H1 (cell line): ENCODE results near the gene TMEM117. TPM values are rescaled to one million over a fixed set of nuclear protein-coding genes. Genes with fewer than 3 reads are reported as not detected.

Experiments used
- CTCF ChIA-PET: fragments of 300-600 bp; sonication (Branson Sonifier 250); formaldehyde crosslinking; loops from one replicate; lab custom pipeline; 2021; ENCODE audit not compliant: partially characterized antibody; lab: Charles Lee
- POLR2A ChIA-PET: fragments of 300-600 bp; sonication (Branson Sonifier 250); formaldehyde crosslinking; loops from one replicate; lab custom pipeline; 2021; ENCODE audit warnings: inconsistent platforms; ENCODE audit not compliant: partially characterized antibody; lab: Charles Lee
- DNase-seq, 2 experiments: peaks; one replicate each; pipeline versions ENCODE4 v3.0.0 to v3.0.0-alpha.2; 2010 to 2022; ENCODE audit warnings: low spot score in 2 of 2, low read depth in 1 of 2, mixed read lengths in 1 of 2
- FAIRE-seq: peaks from 2 replicates; lab custom pipeline; 2011; peaks lifted over from hg19 to GRCh38; lab: Jason Lieb, UNC
- H2AFZ ChIP-seq: 2 replicates; pipeline ENCODE4 v1.8.1; 2012; ENCODE audit warnings: low read length, inconsistent platforms
- H2AK5ac ChIP-seq: 2 replicates; pipeline ENCODE4 v1.6.1; 2013; ENCODE audit warnings: low read depth, low read length
- H2BK120ac ChIP-seq: replicated peaks from 2 replicates; pipeline ENCODE3; 2013; ENCODE audit warnings: low read depth, low read length, inconsistent platforms
- H2BK12ac ChIP-seq: 2 replicates; pipeline ENCODE4 v1.6.1; 2013; ENCODE audit warnings: low read depth, low read length
- H2BK15ac ChIP-seq: 2 replicates; pipeline ENCODE4 v1.6.1; 2013; ENCODE audit warnings: low read length
- H2BK20ac ChIP-seq: 2 replicates; pipeline ENCODE4 v1.6.1; 2013; ENCODE audit warnings: low read length
- H2BK5ac ChIP-seq: 2 replicates; pipeline ENCODE4 v1.6.1; 2013; ENCODE audit warnings: low read depth, low read length
- H3K14ac ChIP-seq: 2 replicates; pipeline ENCODE4 v1.6.1; 2013; ENCODE audit warnings: inconsistent platforms; ENCODE audit not compliant: insufficient read length
- H3K18ac ChIP-seq: 2 replicates; pipeline ENCODE4 v1.6.1; 2013; ENCODE audit warnings: low read length; ENCODE audit errors: extremely low read depth
- H3K23ac ChIP-seq: 2 replicates; pipeline ENCODE4 v1.6.1; 2013; ENCODE audit warnings: inconsistent platforms; ENCODE audit not compliant: insufficient read length
- H3K23me2 ChIP-seq: 2 replicates; pipeline ENCODE4 v1.6.1; 2013; ENCODE audit warnings: low read depth, low read length
- H3K27ac ChIP-seq: 2 replicates; pipeline ENCODE4 v1.6.1; 2011; ENCODE audit warnings: low read depth, low read length, inconsistent platforms
- H3K27me3 ChIP-seq, 4 experiments: replicated peaks in 1 of 4; 1 replicate in 1 of 4; 2 replicates in 3 of 4; pipeline versions ENCODE4 v1.6.1 to v1.8.1; 2011 to 2013; ENCODE audit warnings: low read length in 3 of 4, mild to moderate bottlenecking in 3 of 4, inconsistent platforms in 2 of 4, mixed read lengths in 2 of 4, moderate library complexity in 1 of 4; ENCODE audit not compliant: control insufficient read depth in 3 of 4, insufficient read depth in 3 of 4; ENCODE audit errors: extremely low read depth in 1 of 4
- H3K36me3 ChIP-seq, 4 experiments: 2 replicates each; pipeline versions ENCODE4 v1.6.1 to v1.8.1; 2011 to 2013; ENCODE audit warnings: mild to moderate bottlenecking in 4 of 4, low read length in 3 of 4, moderate library complexity in 2 of 4, control low read depth in 1 of 4, inconsistent platforms in 1 of 4; ENCODE audit not compliant: insufficient read depth in 4 of 4, control insufficient read depth in 2 of 4
- H3K4ac ChIP-seq: replicated peaks from 2 replicates; pipeline ENCODE3; 2013; ENCODE audit warnings: low read length, low read depth, mixed read lengths, inconsistent platforms; ENCODE audit not compliant: insufficient read length
- H3K4me1 ChIP-seq, 4 experiments: replicated peaks in 1 of 4; 1 replicate in 1 of 4; 2 replicates in 3 of 4; pipeline versions ENCODE4 v1.6.1 to v1.8.1; 2011 to 2013; ENCODE audit warnings: low read length in 3 of 4, inconsistent platforms in 2 of 4, mixed read lengths in 1 of 4; ENCODE audit not compliant: insufficient read depth in 4 of 4, control insufficient read depth in 3 of 4
- H3K4me2 ChIP-seq, 2 experiments: 2 replicates each; pipeline versions ENCODE4 v1.6.1 to v1.8.1; 2011 to 2013; ENCODE audit warnings: low read depth in 2 of 2, low read length in 2 of 2, control low read depth in 1 of 2, inconsistent platforms in 1 of 2, mild to moderate bottlenecking in 1 of 2; ENCODE audit not compliant: insufficient read depth in 1 of 2
- H3K4me3 ChIP-seq, 4 experiments: fragments of 200-600, 300-600 bp in 1 of 4; sonication (generic), shearing (Covaris generic), sonication (Bioruptor Twin) in 1 of 4; 2 replicates each; pipeline versions ENCODE4 v1.5.1 to v1.8.1; 2011 to 2016; ENCODE audit warnings: low read length in 4 of 4, low read depth in 3 of 4, control low read depth in 2 of 4, inconsistent platforms in 2 of 4, mild to moderate bottlenecking in 2 of 4, mixed read lengths in 1 of 4, moderate library complexity in 1 of 4; ENCODE audit not compliant: insufficient read depth in 2 of 4; ENCODE audit errors: extremely low read depth in 1 of 4
- H3K56ac ChIP-seq: replicated peaks from 2 replicates; pipeline ENCODE3; 2013; ENCODE audit warnings: low read depth, mild to moderate bottlenecking, mixed read lengths, low read length, inconsistent platforms; ENCODE audit not compliant: insufficient read length
- H3K79me1 ChIP-seq: 2 replicates; pipeline ENCODE4 v1.6.1; 2013; ENCODE audit warnings: low read depth, low read length, control low read depth
- H3K79me2 ChIP-seq, 2 experiments: 2 replicates each; pipeline versions ENCODE4 v1.6.1 to v1.8.1; 2012 to 2013; ENCODE audit warnings: low read length in 2 of 2, mild to moderate bottlenecking in 2 of 2, inconsistent platforms in 1 of 2; ENCODE audit not compliant: insufficient read depth in 2 of 2, control insufficient read depth in 1 of 2
- H3K9ac ChIP-seq, 4 experiments: replicated peaks in 1 of 4; 1 replicate in 1 of 4; 2 replicates in 3 of 4; pipeline versions ENCODE4 v1.6.1 to v1.8.1; 2011 to 2013; ENCODE audit warnings: low read depth in 3 of 4, low read length in 3 of 4, control low read depth in 2 of 4, mild to moderate bottlenecking in 2 of 4, moderate library complexity in 2 of 4, inconsistent platforms in 1 of 4; ENCODE audit errors: extremely low read depth in 1 of 4
- H3K9me3 ChIP-seq, 2 experiments: 2 replicates each; pipeline versions ENCODE4 v1.6.1 to v1.8.1; 2012 to 2013; ENCODE audit warnings: mild to moderate bottlenecking in 2 of 2, moderate library complexity in 2 of 2, control low read depth in 1 of 2, inconsistent platforms in 1 of 2, low read depth in 1 of 2, low read length in 1 of 2, mixed read lengths in 1 of 2; ENCODE audit not compliant: insufficient read depth in 2 of 2
- H4K20me1 ChIP-seq, 2 experiments: replicated peaks in 1 of 2; 2 replicates each; pipeline versions ENCODE3 to v1.8.1; 2011 to 2013; ENCODE audit warnings: inconsistent platforms in 2 of 2, low read length in 2 of 2, mild to moderate bottlenecking in 1 of 2; ENCODE audit not compliant: insufficient read depth in 2 of 2, control insufficient read depth in 1 of 2
- H4K5ac ChIP-seq: 2 replicates; pipeline ENCODE4 v1.6.1; 2013; ENCODE audit warnings: low read length, low read depth, mixed read lengths, inconsistent platforms; ENCODE audit not compliant: insufficient read length
- H4K8ac ChIP-seq: 2 replicates; pipeline ENCODE4 v1.8.0; 2013; ENCODE audit warnings: mild to moderate bottlenecking, moderate library complexity, low read length, inconsistent platforms; ENCODE audit not compliant: insufficient read depth; ENCODE audit errors: extremely low read depth
- H4K91ac ChIP-seq: replicated peaks from 2 replicates; pipeline ENCODE3; 2013; ENCODE audit warnings: low read length, mixed read lengths, inconsistent platforms; ENCODE audit not compliant: insufficient read length
- CHD2 ChIP-seq: IDR thresholded peaks from 2 replicates; pipeline ENCODE4 v1.6.1; 2012; ENCODE audit warnings: low read length, improper control_type of control experiment
- EP300 ChIP-seq, 2 experiments: IDR thresholded peaks; 1 replicate in 1 of 2; 2 replicates in 1 of 2; pipeline ENCODE4 v1.6.1; 2011 to 2012; ENCODE audit warnings: low read depth in 2 of 2, low read length in 2 of 2, mild to moderate bottlenecking in 2 of 2, borderline replicate concordance in 1 of 2, inconsistent platforms in 1 of 2, moderate library complexity in 1 of 2
- EZH2 ChIP-seq: fragments of 200-600 bp; sonication (generic); IDR thresholded peaks from 2 replicates; pipeline ENCODE4 v1.7.1; 2012; ENCODE audit warnings: low read depth, mild to moderate bottlenecking, moderate library complexity, low read length, inconsistent platforms; ENCODE audit not compliant: severe bottlenecking
- FOSL1 ChIP-seq: IDR thresholded peaks from 2 replicates; pipeline ENCODE4 v1.6.1; 2011; ENCODE audit warnings: mild to moderate bottlenecking, low read depth, low read length, moderate library complexity; ENCODE audit not compliant: insufficient read depth
- HDAC2 ChIP-seq, 2 experiments: fragments of 300-600 bp in 1 of 2; sonication (generic) in 1 of 2; IDR thresholded peaks; 2 replicates each; pipeline ENCODE4 v1.6.1; 2011 to 2012; ENCODE audit warnings: low read depth in 2 of 2, low read length in 2 of 2, mild to moderate bottlenecking in 2 of 2, moderate library complexity in 2 of 2, borderline replicate concordance in 1 of 2, inconsistent platforms in 1 of 2
- HDAC6 ChIP-seq: IDR thresholded peaks from one replicate; pipeline ENCODE4 v1.7.1; 2012; ENCODE audit warnings: low read depth, mild to moderate bottlenecking, inconsistent platforms, low read length, moderate library complexity
- NANOG ChIP-seq: IDR thresholded peaks from 2 replicates; pipeline ENCODE4 v1.6.1; 2011; ENCODE audit warnings: low read length, low read depth, mild to moderate bottlenecking, inconsistent platforms; ENCODE audit not compliant: insufficient read depth, poor library complexity, severe bottlenecking
- POLR2A ChIP-seq, 2 experiments: IDR thresholded peaks; 1 replicate in 1 of 2; 2 replicates in 1 of 2; pipeline ENCODE4 v1.6.1; 2011; ENCODE audit warnings: low read depth in 2 of 2, low read length in 2 of 2, mild to moderate bottlenecking in 2 of 2; ENCODE audit errors: control extremely low read depth in 1 of 2
- SIN3A ChIP-seq, 2 experiments: IDR thresholded peaks in 1 of 2; conservative IDR thresholded peaks in 1 of 2; 2 replicates each; pipeline ENCODE4 v1.6.1; 2011 to 2012; ENCODE audit warnings: low read length in 2 of 2, improper control_type of control experiment in 1 of 2, low read depth in 1 of 2, mild to moderate bottlenecking in 1 of 2
- SP4 ChIP-seq: IDR thresholded peaks from 2 replicates; pipeline ENCODE4 v1.6.1; 2012; ENCODE audit warnings: low read length, inconsistent platforms
- TEAD4 ChIP-seq: IDR thresholded peaks from 2 replicates; pipeline ENCODE4 v1.6.1; 2012; ENCODE audit warnings: low read depth, low read length, inconsistent platforms, mixed read lengths
- WGBS, 2 experiments: shearing (Covaris generic) in 1 of 2; methylation state at CpG; one replicate each; pipeline versions ENCODE4 v1.1.6 to v1.1.7; 2013 to 2015; ENCODE audit warnings: low lambda C conversion rate in 2 of 2, mixed read lengths in 2 of 2, inconsistent platforms in 1 of 2, low coverage in 1 of 2, missing lambda C conversion rate in 1 of 2; ENCODE audit not compliant: insufficient replicate concordance in 2 of 2, insufficient coverage in 1 of 2, insufficient read length in 1 of 2; ENCODE audit errors: extremely low coverage in 1 of 2, missing lambda C conversion rate in 1 of 2; 5-methylcytosine and 5-hydroxymethylcytosine counted together
- polyA plus RNA-seq, 7 experiments: library from polyadenylated mRNA; depleted of rRNA in 3 of 7; stranded (reverse) in 5 of 7; unstranded in 2 of 7; fragments of >200 nt in 5 of 7; fragments of 200-250 nt in 2 of 7; gene quantifications; 1 replicate in 5 of 7; 2 replicates in 1 of 7; 4 replicates in 1 of 7; pipeline versions ENCODE4 v1.2.1 to v1.2.3, GENCODE V29; 2011 to 2013; ENCODE audit warnings: missing spikeins in 2 of 7, mixed read lengths in 2 of 7
- total RNA-seq: library from RNA; stranded (reverse); fragmentation: NEBNext Ultra II Directional; extraction: Animal tissue kit (Norgen Biotek cat#: 25700); gene quantifications from 2 replicates; pipeline ENCODE4 v1.2.1, GENCODE V29; 2021
- TF ChIP-seq, protein P1 (sequence below): IDR thresholded peaks from 2 replicates; pipeline ENCODE4 v1.6.1; 2012; ENCODE audit warnings: inconsistent platforms

Gene TMEM117
- total and polyA plus RNA-seq, 2 of the 8 experiments (the other 6 are each of a cell fraction or from before 2014, with no cell fraction given) = 0.80 to 1.4 TPM

DNA sequence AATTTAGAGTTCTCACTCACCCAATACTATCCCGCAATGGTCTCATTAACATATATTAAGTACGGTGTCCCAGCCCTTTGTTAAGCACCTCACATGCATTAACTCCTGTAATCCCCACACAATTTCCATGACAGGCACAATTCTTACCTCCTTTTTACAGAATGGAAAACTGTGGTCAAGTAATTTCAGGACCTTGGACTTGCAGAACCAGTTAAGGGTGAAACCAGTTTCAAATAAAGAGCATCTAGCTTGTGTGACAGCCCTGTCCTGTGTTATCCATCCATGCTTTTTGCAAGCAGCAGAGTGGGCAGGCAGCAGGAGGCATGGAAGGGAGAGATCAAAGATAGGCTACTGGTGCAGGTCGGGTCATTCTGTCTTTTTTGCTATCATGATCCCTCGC is 569.4 kb downstream of the TMEM117 start:
- Histone ChIP-seq H2BK12ac (no peak overlapping the region), H3K79me1 (no peaks in the 10 kb centered on the region), H3K14ac (no peak overlapping the region), H3K9me3 (peaks cover 0 to 4% of the 10 kb centered on the region in 2 experiments; a peak in 1 of 4 replicates), H3K56ac (no peak overlapping the region), H2BK20ac (no peak overlapping the region), H4K91ac (no peak overlapping the region), H2AFZ (no peak overlapping the region), H3K18ac (no peak overlapping the region), H3K4me1 (peaks cover 2 to 10% (median 5%) of the 10 kb centered on the region in 4 experiments; a peak in 5 of 7 replicates), H2BK15ac (no peak overlapping the region), H3K9ac (no peak overlapping the region), H3K79me2 (no peaks in the 10 kb centered on the region), H3K4ac (no peak overlapping the region), H3K23me2 (no peaks in the 10 kb centered on the region), H4K8ac (no peak overlapping the region), H3K36me3 (no peaks in the 10 kb centered on the region), H3K23ac (no peak overlapping the region), H2BK120ac (no peak overlapping the region), H3K4me3 (peak overlapping the region in 1 of 4 experiments; percentile 15; a peak in 1 of 8 replicates), H3K27me3 (no peaks in the 10 kb centered on the region), H4K20me1 (no peaks in the 10 kb centered on the region), H3K4me2 (peak overlapping the region; percentile 31 to 38; a peak in 3 of 4 replicates), H4K5ac (no peak overlapping the region), H2AK5ac (no peak overlapping the region), H2BK5ac (no peak overlapping the region), H3K27ac (no peak overlapping the region)
- peak in 1 of 2 experiments; percentile 25 for DNase-seq
- FAIRE-seq = peak; percentile 85
- ChIA-PET CTCF (interaction anchor here (0.6 to 1.0 kb wide), 2 partner anchors 15 to 96 kb away, joined by 3 read pairs; no protein-coding TSS in a partner anchor), POLR2A (no interaction called here)
- WGBS, 2 experiments = 29% methylated on average over 4 of the region's 4 CpGs; no CpG with 5 or more reads in 1 of the 2 experiments
- no peak for TF ChIP-seq FOSL1
- 0 out of 4 replicates have a peak, but pooled peaks of 1 of the 2 experiments have one; percentile 36 for TF ChIP-seq SIN3A (conservative IDR thresholded peaks at IDR 0.05 in 1 of 2, IDR thresholded peaks at IDR 0.05 in 1 of 2; ENCODE audit: low read depth in 1 of 2, low read length in 2 of 2)
- no peak for TF ChIP-seq POLR2A (IDR thresholded peaks at IDR 0.05; ENCODE audit: control extremely low read depth in 1 of 2, low read depth in 2 of 2, low read length in 2 of 2)
- TF ChIP-seq, protein P1, sequence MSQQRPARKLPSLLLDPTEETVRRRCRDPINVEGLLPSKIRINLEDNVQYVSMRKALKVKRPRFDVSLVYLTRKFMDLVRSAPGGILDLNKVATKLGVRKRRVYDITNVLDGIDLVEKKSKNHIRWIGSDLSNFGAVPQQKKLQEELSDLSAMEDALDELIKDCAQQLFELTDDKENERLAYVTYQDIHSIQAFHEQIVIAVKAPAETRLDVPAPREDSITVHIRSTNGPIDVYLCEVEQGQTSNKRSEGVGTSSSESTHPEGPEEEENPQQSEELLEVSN = no peak
- peak in 1 of 2 experiments; percentile 53; a peak in 1 of 4 replicates for TF ChIP-seq HDAC2 (IDR thresholded peaks at IDR 0.05; ENCODE audit: borderline replicate concordance in 1 of 2, low read depth in 2 of 2, low read length in 2 of 2)
- TF ChIP-seq TEAD4 = no peak
- no peak for TF ChIP-seq SP4
- TF ChIP-seq HDAC6 = no peak
- no peak for TF ChIP-seq NANOG
- TF ChIP-seq CHD2 = no peak
- TF ChIP-seq EP300 (IDR thresholded peaks at IDR 0.05; ENCODE audit: borderline replicate concordance in 1 of 2, low read depth in 2 of 2, low read length in 2 of 2) = 0 out of 3 replicates have a peak, but pooled peaks of 1 of the 2 experiments have one; percentile 4
- no peak for TF ChIP-seq EZH2
